Liver (tissue), 9 donors: Measurements from ENCODE around the gene GSTT2B. TPM values are rescaled to one million over a fixed set of nuclear protein-coding genes. Genes with fewer than 3 reads are reported as not detected.
"Not testable (repeated sequence)": the region's sequence is repeated elsewhere in the genome, so short reads cannot be mapped to it uniquely, and the experiment has no call there.

ENCODE experiments used
- DNase-seq: peaks from one replicate; pipeline ENCODE4 v3.0.0-alpha.2; 2017; ENCODE audit warnings: low spot score
- H3K27ac ChIP-seq, 2 donors: one replicate each; pipeline ENCODE4 v1.7.0; 2013; ENCODE audit warnings: inconsistent platforms in 2 of 2, low read length in 2 of 2, control low read depth in 1 of 2, low read depth in 1 of 2, mild to moderate bottlenecking in 1 of 2
- H3K27me3 ChIP-seq, 4 donors: one replicate each; pipeline versions ENCODE4 v1.6.1 to v1.7.0; 2013; ENCODE audit warnings: low read length in 3 of 4, inconsistent platforms in 1 of 4, mild to moderate bottlenecking in 1 of 4, moderate library complexity in 1 of 4; ENCODE audit not compliant: control insufficient read depth in 4 of 4, insufficient read depth in 4 of 4
- H3K36me3 ChIP-seq, 4 donors: one replicate each; pipeline versions ENCODE4 v1.6.1 to v1.7.0; 2013; ENCODE audit warnings: low read length in 3 of 4, mild to moderate bottlenecking in 3 of 4, low read depth in 1 of 4, moderate library complexity in 1 of 4; ENCODE audit not compliant: control insufficient read depth in 4 of 4, insufficient read depth in 3 of 4
- H3K4me1 ChIP-seq, 4 donors: one replicate each; pipeline versions ENCODE4 v1.6.1 to v1.7.0; 2013; ENCODE audit warnings: low read length in 3 of 4, mild to moderate bottlenecking in 3 of 4, moderate library complexity in 1 of 4; ENCODE audit not compliant: control insufficient read depth in 4 of 4, insufficient read depth in 4 of 4
- H3K4me3 ChIP-seq, 3 donors: one replicate each; pipeline versions ENCODE4 v1.6.1 to v1.7.0; 2013; ENCODE audit warnings: low read length in 3 of 3, control low read depth in 1 of 3, low read depth in 1 of 3, mild to moderate bottlenecking in 1 of 3
- H3K9ac ChIP-seq, 2 donors: one replicate each; pipeline ENCODE4 v1.7.0; 2013; ENCODE audit warnings: low read length in 2 of 2, mild to moderate bottlenecking in 2 of 2, moderate library complexity in 2 of 2, control low read depth in 1 of 2, low read depth in 1 of 2
- H3K9me3 ChIP-seq, 4 donors: one replicate each; pipeline versions ENCODE4 v1.6.1 to v1.7.0; 2013; ENCODE audit warnings: low read length in 3 of 4; ENCODE audit not compliant: control insufficient read depth in 4 of 4
- FOXA1 ChIP-seq: IDR thresholded peaks from 2 replicates; pipeline ENCODE4 v1.6.1; 2016; ENCODE audit warnings: antibody characterized with exemption
- FOXA2 ChIP-seq: IDR thresholded peaks from 2 replicates; pipeline ENCODE4 v1.6.1; 2016; ENCODE audit warnings: antibody characterized with exemption
- GABPA ChIP-seq, 2 donors: IDR thresholded peaks in 1 of 2; conservative IDR thresholded peaks in 1 of 2; 2 replicates each; pipeline ENCODE4 v1.6.1; 2016; ENCODE audit warnings: antibody characterized with exemption in 2 of 2, mild to moderate bottlenecking in 1 of 2, moderate library complexity in 1 of 2
- HNF4G ChIP-seq: IDR thresholded peaks from 2 replicates; pipeline ENCODE4 v1.6.1; 2016; ENCODE audit warnings: antibody characterized with exemption
- JUND ChIP-seq, 2 donors: IDR thresholded peaks; 2 replicates each; pipeline ENCODE4 v1.6.1; 2016; ENCODE audit warnings: antibody characterized with exemption in 2 of 2
- RAD21 ChIP-seq, 2 donors: IDR thresholded peaks; 2 replicates each; pipeline ENCODE4 v1.6.1; 2016; ENCODE audit warnings: antibody characterized with exemption in 2 of 2, mild to moderate bottlenecking in 2 of 2
- TAF1 ChIP-seq: conservative IDR thresholded peaks from 2 replicates; pipeline ENCODE4 v1.6.1; 2016; ENCODE audit warnings: antibody characterized with exemption, mild to moderate bottlenecking
- YY1 ChIP-seq: IDR thresholded peaks from 2 replicates; pipeline ENCODE4 v1.6.1; 2016; ENCODE audit warnings: antibody characterized with exemption, mild to moderate bottlenecking
- WGBS: extraction: QIAGEN DNeasy Blood & Tissue Kit; methylation state at CpG from one replicate; pipeline ENCODE4 v1.1.7; 2013; 5-methylcytosine and 5-hydroxymethylcytosine counted together
- polyA plus RNA-seq, 2 donors: library from polyadenylated mRNA; stranded (reverse) in 1 of 2; unstranded in 1 of 2; fragments of 200-250 nt in 1 of 2; fragments of >200 nt in 1 of 2; fragmentation: Nextera tagmentation in 1 of 2; extraction: Ambion mirVana in 1 of 2; gene quantifications; one replicate each; pipeline versions ENCODE4 v1.2.1 to v1.2.3, GENCODE V29; 2013 to 2015
- total RNA-seq, 2 donors: library from RNA; depleted of rRNA; stranded (reverse); fragments of >200 nt; gene quantifications; one replicate each; pipeline ENCODE4 v1.2.3, GENCODE V29; 2014
- TF ChIP-seq, protein P1 (sequence below): IDR thresholded peaks from 2 replicates; pipeline ENCODE4 v1.6.1; 2016; ENCODE audit warnings: antibody characterized with exemption, mild to moderate bottlenecking
- TF ChIP-seq, protein P2 (sequence below): fragments of 150-350 bp; IDR thresholded peaks from 2 replicates; pipeline ENCODE4 v1.5.1; 2017; ENCODE audit warnings: improper control_type of control experiment, low read depth, low read length; ENCODE audit not compliant: missing input control
- TF ChIP-seq, protein P3 (sequence below): IDR thresholded peaks from 2 replicates; pipeline ENCODE4 v1.6.1; 2016; ENCODE audit warnings: antibody characterized with exemption
- TF ChIP-seq, protein P4 (sequence below): IDR thresholded peaks from 2 replicates; pipeline ENCODE4 v1.6.1; 2016; ENCODE audit warnings: antibody characterized with exemption
- TF ChIP-seq, protein P5 (sequence below): IDR thresholded peaks from 2 replicates; pipeline ENCODE4 v1.6.1; 2016; ENCODE audit warnings: antibody characterized with exemption
- donor health status: healthy.
- donor health status: healthy.
- donor health status: healthy.
- donor health status: healthy.
- donor health status: healthy.

The GSTT2B gene
- total and polyA plus RNA-seq, 4 donors, result 8.0 to 16.8 (median 11.3) TPM

DNA sequence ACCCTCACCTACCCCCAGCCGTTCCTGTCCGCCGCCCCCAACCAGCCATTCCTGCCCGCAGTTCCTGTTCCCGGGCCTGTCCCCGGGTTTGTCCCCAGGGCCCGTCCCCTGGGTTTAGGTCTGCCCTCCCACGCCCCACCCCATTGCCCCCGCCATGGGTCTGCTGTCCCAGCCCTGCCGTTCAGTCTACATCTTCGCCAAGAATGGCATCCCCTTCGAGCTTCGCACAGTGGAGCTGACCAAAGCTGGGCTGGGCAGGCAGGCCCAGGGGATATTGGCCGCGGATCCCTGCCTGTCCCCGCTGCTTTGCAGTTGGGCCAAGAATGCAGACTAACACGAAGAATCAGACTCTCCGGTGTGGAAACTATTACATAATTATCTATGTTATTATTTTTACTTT is 11.2 kb downstream of the GSTT2B start:
- H3K27me3 ChIP-seq, H3K4me3 ChIP-seq, H3K9ac ChIP-seq, H3K4me1 ChIP-seq, DNase-seq, H3K27ac ChIP-seq, H3K36me3 ChIP-seq, H3K9me3 ChIP-seq: not testable (repeated sequence)
- 84% methylated on average over 18 of the region's 18 CpGs for WGBS

DNA sequence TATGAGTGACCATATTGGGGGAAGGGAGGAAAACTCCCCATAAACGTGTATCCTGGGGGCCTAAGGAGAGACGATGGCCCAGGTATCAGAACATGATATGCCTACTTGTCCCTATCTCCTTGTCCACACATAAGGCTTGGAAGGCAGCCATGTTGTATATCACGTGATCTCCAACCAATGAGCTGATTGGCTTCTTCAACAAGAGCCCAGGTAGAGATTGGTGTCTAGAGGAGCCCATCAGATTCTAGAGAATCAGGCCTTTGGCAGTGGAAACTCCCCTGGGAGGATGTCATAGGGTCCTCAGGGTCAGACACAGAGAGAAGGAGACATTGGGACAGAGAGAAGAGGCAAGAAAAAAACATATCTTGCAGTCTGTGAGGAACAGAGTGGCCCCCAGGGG is 13.6 kb downstream of the GSTT2B start:
- H3K36me3 ChIP-seq, H3K9ac ChIP-seq, H3K27ac ChIP-seq, DNase-seq, H3K27me3 ChIP-seq, H3K4me1 ChIP-seq, H3K9me3 ChIP-seq, H3K4me3 ChIP-seq: not testable (repeated sequence)
- WGBS, result 82% methylated on average over 3 of the region's 3 CpGs

DNA sequence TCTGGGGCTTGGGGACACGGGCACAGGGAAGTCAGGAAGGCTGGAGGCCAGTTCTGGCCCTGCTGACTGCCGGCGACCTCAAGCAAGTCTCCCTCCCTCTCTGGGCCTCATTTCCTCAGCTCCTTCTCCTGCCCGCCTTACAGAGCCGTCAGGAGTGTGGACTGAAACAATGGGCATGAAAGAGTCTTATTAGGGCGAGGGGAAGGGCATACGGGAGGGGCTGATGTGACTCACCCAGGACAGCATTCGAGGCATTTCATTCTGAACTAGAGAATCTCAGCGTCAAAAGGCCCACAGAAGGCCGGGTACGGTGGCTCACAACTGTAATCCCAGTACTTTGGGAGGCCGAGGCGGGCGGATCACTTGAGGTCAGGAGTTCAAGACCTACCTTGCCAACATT is 20.8 kb downstream of the GSTT2B start:
- H3K27me3 ChIP-seq, H3K9me3 ChIP-seq, H3K4me1 ChIP-seq, H3K4me3 ChIP-seq, H3K36me3 ChIP-seq, DNase-seq, H3K9ac ChIP-seq, H3K27ac ChIP-seq: not testable (repeated sequence)
- WGBS, result 42% methylated on average over 5 of the region's 14 CpGs

DNA sequence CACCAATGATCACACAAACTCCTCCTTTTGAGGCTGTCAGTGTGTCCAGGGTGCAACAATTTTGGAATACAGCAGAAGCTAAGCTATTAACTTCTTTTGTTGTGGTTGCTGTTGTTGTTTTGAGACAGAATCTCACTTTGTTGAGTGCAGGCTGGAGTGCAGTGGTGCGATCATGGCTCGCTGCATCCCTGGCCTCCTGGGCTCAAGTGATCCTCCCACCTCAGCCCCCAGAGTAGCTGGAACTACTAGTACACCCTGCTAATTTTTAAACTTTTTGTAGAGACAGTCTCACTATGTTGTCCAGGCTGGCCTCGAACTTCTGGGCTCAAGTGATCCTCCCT is 22.0 kb downstream of the GSTT2B start:
- TF ChIP-seq, protein P1, sequence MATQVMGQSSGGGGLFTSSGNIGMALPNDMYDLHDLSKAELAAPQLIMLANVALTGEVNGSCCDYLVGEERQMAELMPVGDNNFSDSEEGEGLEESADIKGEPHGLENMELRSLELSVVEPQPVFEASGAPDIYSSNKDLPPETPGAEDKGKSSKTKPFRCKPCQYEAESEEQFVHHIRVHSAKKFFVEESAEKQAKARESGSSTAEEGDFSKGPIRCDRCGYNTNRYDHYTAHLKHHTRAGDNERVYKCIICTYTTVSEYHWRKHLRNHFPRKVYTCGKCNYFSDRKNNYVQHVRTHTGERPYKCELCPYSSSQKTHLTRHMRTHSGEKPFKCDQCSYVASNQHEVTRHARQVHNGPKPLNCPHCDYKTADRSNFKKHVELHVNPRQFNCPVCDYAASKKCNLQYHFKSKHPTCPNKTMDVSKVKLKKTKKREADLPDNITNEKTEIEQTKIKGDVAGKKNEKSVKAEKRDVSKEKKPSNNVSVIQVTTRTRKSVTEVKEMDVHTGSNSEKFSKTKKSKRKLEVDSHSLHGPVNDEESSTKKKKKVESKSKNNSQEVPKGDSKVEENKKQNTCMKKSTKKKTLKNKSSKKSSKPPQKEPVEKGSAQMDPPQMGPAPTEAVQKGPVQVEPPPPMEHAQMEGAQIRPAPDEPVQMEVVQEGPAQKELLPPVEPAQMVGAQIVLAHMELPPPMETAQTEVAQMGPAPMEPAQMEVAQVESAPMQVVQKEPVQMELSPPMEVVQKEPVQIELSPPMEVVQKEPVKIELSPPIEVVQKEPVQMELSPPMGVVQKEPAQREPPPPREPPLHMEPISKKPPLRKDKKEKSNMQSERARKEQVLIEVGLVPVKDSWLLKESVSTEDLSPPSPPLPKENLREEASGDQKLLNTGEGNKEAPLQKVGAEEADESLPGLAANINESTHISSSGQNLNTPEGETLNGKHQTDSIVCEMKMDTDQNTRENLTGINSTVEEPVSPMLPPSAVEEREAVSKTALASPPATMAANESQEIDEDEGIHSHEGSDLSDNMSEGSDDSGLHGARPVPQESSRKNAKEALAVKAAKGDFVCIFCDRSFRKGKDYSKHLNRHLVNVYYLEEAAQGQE, result no peak
- TF ChIP-seq, protein P2, sequence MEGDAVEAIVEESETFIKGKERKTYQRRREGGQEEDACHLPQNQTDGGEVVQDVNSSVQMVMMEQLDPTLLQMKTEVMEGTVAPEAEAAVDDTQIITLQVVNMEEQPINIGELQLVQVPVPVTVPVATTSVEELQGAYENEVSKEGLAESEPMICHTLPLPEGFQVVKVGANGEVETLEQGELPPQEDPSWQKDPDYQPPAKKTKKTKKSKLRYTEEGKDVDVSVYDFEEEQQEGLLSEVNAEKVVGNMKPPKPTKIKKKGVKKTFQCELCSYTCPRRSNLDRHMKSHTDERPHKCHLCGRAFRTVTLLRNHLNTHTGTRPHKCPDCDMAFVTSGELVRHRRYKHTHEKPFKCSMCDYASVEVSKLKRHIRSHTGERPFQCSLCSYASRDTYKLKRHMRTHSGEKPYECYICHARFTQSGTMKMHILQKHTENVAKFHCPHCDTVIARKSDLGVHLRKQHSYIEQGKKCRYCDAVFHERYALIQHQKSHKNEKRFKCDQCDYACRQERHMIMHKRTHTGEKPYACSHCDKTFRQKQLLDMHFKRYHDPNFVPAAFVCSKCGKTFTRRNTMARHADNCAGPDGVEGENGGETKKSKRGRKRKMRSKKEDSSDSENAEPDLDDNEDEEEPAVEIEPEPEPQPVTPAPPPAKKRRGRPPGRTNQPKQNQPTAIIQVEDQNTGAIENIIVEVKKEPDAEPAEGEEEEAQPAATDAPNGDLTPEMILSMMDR, result no peak
- TF ChIP-seq YY1, result no peak
- TF ChIP-seq, protein P3, sequence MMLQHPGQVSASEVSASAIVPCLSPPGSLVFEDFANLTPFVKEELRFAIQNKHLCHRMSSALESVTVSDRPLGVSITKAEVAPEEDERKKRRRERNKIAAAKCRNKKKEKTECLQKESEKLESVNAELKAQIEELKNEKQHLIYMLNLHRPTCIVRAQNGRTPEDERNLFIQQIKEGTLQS, result no peak
- TF ChIP-seq, protein P4, sequence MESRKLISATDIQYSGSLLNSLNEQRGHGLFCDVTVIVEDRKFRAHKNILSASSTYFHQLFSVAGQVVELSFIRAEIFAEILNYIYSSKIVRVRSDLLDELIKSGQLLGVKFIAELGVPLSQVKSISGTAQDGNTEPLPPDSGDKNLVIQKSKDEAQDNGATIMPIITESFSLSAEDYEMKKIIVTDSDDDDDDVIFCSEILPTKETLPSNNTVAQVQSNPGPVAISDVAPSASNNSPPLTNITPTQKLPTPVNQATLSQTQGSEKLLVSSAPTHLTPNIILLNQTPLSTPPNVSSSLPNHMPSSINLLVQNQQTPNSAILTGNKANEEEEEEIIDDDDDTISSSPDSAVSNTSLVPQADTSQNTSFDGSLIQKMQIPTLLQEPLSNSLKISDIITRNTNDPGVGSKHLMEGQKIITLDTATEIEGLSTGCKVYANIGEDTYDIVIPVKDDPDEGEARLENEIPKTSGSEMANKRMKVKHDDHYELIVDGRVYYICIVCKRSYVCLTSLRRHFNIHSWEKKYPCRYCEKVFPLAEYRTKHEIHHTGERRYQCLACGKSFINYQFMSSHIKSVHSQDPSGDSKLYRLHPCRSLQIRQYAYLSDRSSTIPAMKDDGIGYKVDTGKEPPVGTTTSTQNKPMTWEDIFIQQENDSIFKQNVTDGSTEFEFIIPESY, result no peak
- no peak for TF ChIP-seq GABPA (IDR thresholded peaks at IDR 0.05 in 1 of 2, conservative IDR thresholded peaks at IDR 0.05 in 1 of 2)
- TF ChIP-seq FOXA1, result no peak
- TF ChIP-seq, protein P5, sequence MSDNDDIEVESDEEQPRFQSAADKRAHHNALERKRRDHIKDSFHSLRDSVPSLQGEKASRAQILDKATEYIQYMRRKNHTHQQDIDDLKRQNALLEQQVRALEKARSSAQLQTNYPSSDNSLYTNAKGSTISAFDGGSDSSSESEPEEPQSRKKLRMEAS, result no peak
- TF ChIP-seq FOXA2, result no peak
- no peak for TF ChIP-seq RAD21 (IDR thresholded peaks at IDR 0.05)
- no peak for TF ChIP-seq HNF4G
- TF ChIP-seq TAF1, result no peak
- no peak for TF ChIP-seq JUND (IDR thresholded peaks at IDR 0.05)
- 78% methylated on average over 3 of the region's 3 CpGs for WGBS

More for the DNA sequence above, 22.0 kb downstream of the GSTT2B start:
- no peak overlapping the region for H3K9ac ChIP-seq
- H3K4me3 ChIP-seq, result no peak overlapping the region
- no peaks in the 10 kb centered on the region for H3K36me3 ChIP-seq
- H3K9me3 ChIP-seq, result no peaks in the 10 kb centered on the region
- no peaks in the 10 kb centered on the region for H3K27me3 ChIP-seq
- no peak for DNase-seq
- no peaks in the 10 kb centered on the region for H3K4me1 ChIP-seq
- no peak overlapping the region for H3K27ac ChIP-seq
